K562 (cell line): Measurements from ENCODE around the gene ACSL3.

Experiments used
- DPF2 ChIP-seq: fragments of 450-650 bp; IDR thresholded peaks from 2 replicates; pipeline ENCODE4 v1.6.1; 2016
- RAD21 ChIP-seq, 2 experiments: fragments of 250-450 bp in 1 of 2; fragments of 450-650 bp in 1 of 2; sonication (Bioruptor Pico) in 1 of 2; formaldehyde crosslinking in 1 of 2; IDR thresholded peaks in 1 of 2; conservative IDR thresholded peaks in 1 of 2; 2 replicates each; pipeline versions ENCODE4 v1.4.0 to v1.8.0; 2020 to 2022; ENCODE audit warnings: mild to moderate bottlenecking in 2 of 2, moderate library complexity in 1 of 2
- SMAD3 ChIP-seq: fragments of 450-650 bp; formaldehyde crosslinking; conservative IDR thresholded peaks from 2 replicates; pipeline ENCODE4 v1.4.0; 2020; ENCODE audit warnings: mild to moderate bottlenecking

GRCh38 chr2:222907048-222907447, 46.2 kb downstream of the ACSL3 start:
- TF ChIP-seq SMAD3 (no peak), DPF2 (no peak), RAD21 (CRISPR knock-in tag; conservative IDR thresholded peaks at IDR 0.05 in 1 of 2, IDR thresholded peaks at IDR 0.05 in 1 of 2) (no peak)
